Globus pallidus (tissue), 1 donor: Measurements from ENCODE around the gene SRSF1.
A peak's percentile ranks its signal among the peaks of the same experiment; 100 is the strongest.
"Not testable (repeated sequence)": the region's sequence is repeated elsewhere in the genome, so short reads cannot be mapped to it uniquely, and the experiment has no call there.

ENCODE experiments used
- DNase-seq: peaks from one replicate; pipeline ENCODE4 v3.0.0-alpha.2; 2015; ENCODE audit warnings: low spot score

The SRSF1 gene, protein sequence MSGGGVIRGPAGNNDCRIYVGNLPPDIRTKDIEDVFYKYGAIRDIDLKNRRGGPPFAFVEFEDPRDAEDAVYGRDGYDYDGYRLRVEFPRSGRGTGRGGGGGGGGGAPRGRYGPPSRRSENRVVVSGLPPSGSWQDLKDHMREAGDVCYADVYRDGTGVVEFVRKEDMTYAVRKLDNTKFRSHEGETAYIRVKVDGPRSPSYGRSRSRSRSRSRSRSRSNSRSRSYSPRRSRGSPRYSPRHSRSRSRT

DNA sequence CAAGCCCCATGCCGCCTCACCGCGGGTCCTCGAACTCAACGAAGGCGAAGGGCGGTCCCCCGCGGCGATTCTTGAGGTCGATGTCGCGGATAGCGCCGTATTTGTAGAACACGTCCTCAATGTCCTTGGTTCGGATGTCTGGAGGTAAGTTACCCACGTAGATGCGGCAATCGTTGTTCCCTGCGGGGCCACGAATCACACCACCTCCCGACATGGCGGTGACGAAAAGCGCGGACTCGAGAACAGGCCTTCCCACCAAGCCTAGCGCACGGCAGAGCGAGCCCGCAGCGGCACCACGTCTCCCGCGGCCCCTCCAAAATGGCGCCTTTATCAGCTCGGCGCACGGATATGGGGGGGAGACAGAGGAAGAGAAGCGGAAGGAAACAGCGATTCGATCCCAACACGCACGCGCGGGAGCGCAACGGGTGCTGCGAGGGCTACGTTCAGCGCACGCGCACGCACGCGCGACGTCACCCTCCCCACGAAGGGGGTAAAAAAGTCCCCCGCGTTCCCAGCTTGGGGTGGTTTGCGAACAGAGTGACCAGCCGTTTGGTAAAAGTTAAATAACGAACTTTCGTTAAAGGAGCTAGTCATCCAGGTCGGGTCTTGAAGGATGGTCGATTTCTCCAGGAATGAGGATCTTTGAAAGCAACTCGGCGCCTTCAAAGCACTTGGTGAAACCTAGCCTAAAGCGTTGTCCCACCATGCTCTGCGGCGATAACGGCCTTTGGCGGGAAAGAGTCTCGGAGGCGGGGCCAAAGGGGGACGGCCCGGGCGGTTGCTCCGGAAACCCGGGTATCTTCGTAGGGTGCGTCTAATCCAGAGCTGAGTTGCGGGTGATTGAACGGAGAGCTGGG is at the start of gene SRSF1:
SRSF1 (minus strand) TSS at position 323 of the 857 bp plus-strand sequence; CDS start at position 214, 109 bp downstream.
- DNase-seq: peak; percentile 96

DNA sequence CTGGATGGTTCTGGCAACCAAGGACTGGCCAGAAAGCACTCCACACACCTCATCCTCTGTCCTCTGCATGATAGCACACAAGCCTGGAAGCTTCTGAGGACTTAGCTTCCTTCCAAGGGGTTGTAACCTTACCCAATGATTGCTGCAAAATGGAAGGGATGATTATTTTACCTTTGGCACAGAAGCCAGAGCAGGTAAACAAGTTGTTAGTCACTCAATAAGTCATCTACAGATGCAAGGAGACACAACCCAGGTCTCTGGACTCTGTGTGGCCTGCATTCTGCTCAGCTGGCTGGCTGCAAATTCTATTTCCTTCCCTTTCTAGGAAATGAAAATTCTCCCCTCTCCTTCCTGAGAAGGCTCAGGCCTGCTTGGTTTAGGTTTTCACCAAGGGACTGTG is 49.4 kb upstream of the SRSF1 start:
- no peak for DNase-seq

GRCh38 chr17:58054641-58055040 is 47.6 kb upstream of the SRSF1 start:
- no peak for DNase-seq

- peak; percentile 7 for DNase-seq
Measured at GRCh38 chr17:58052945-58053715, 46.1 kb upstream of the SRSF1 start.

DNA sequence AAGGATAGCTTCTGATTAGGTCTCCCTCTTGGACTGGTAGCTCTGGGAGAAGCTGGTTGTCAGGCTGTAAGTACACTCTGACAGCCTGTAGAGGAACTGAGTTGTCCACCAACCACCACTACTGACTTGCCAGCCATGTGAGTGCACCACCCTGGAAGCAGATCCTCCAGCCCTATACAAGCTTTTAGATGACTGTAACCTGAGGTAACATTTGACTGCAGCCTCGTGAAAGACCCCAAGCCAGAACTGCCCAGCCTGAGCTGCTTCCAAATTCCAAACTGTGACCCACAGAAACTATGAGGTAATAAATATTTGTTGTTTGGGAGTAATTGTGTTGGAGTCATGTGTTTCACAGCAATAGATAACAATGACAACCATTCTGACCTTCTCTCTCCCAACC is 45.4 kb upstream of the SRSF1 start:
- no peak for DNase-seq

DNA sequence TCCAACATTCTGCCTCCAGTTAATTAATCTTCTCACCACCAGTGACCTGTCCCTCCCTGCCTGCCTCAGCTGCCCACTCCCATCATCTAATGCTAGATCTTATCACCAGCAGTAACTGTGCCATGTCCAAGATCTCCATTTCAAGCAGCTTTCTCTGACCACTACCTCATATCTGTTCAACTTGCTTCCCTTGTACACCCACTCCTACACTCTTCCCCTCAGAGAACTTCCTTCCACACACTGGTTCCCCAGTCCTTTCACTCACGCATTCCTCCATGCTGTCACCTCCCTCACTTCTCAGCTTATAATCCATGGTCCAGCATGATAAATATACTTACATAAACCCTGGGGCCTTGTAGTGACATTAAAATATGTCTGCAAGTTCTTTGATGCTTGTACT is 44.4 kb upstream of the SRSF1 start:
- DNase-seq: no peak

DNA sequence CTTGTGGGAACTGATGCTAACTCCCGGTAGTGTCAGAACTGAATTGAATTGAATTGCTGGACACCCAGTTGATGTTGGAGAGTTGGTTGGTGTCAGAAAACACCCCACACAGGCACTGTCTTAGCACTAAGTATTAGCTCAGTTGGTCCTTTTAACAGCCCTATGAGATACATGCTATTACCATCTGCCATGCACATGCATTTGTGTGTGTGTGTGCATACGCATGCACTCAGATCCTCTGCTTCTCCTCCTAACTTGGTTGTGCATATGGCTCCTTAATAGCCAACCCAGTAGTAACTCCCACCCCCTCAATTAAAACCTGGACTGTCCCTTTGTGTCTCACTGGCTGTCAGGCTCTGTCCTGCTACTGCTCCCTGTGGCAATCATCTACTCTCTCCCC is 43.9 kb upstream of the SRSF1 start:
- DNase-seq: no peak

- no peak for DNase-seq
Measured at GRCh38 chr17:58049533-58049932, 42.5 kb upstream of the SRSF1 start.

- DNase-seq: no peak
Measured at GRCh38 chr17:58047376-58048150, 40.5 kb upstream of the SRSF1 start.

DNA sequence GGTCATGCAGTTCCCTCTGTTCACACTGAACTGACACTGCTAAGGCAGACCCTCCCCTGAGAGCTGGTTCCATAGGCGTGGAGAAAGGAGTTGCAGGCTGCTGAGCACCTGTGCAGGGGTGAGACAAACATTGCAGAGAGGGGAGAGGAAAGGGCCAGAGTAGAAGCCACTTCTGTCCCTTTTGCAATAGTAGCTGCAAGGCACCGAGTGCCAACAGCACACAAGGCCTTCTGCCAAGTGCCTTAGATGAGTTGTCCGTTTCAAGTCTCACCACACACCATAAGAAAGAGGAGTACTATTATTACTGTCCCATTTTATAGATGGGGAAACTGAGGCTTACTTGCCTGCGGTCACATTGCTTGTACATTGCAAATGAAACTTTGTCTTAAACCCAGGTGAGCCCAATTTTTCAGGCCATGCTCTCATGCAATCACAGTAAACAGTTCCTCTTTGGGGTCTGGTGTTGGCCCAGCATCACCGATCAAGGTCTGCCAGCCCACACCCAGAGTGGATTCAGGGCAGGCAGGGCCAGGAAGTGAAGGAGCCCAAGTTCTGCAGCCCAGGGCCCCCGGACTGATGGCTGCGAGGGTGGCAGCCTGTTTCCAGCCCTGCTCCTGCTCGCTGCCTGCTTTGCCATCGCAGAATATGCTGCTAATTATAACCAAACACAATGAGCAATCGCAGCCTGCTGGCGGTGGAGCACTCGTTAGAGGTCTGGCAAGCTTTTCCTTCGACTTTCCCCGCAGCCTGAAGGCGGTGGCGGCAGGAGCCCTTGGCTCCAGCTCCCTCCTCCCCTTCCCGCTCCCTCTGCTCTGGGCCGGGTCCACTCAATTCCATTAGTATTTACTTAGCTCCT is 39.4 kb upstream of the SRSF1 start:
- DNase-seq: no peak

DNA sequence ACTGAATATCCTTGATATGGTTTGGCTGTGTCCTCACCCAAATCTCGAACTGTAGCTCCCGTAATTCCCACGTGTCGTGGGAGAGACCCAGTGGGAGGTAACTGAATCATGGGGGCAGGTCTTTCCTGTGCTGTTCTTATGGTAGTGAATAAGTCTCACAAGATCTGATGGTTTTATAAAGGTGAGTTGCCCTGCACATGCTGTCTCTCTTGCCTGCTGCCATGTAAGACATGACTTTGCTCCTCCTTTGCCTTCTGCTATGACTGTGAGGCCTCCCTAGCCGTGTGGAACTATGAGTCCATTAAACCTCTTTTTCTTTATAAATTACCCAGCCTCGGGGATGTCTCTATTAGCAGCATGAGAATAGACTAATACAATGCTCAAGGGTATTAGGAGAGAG is 37.2 kb upstream of the SRSF1 start:
- not testable (repeated sequence) for DNase-seq

DNA sequence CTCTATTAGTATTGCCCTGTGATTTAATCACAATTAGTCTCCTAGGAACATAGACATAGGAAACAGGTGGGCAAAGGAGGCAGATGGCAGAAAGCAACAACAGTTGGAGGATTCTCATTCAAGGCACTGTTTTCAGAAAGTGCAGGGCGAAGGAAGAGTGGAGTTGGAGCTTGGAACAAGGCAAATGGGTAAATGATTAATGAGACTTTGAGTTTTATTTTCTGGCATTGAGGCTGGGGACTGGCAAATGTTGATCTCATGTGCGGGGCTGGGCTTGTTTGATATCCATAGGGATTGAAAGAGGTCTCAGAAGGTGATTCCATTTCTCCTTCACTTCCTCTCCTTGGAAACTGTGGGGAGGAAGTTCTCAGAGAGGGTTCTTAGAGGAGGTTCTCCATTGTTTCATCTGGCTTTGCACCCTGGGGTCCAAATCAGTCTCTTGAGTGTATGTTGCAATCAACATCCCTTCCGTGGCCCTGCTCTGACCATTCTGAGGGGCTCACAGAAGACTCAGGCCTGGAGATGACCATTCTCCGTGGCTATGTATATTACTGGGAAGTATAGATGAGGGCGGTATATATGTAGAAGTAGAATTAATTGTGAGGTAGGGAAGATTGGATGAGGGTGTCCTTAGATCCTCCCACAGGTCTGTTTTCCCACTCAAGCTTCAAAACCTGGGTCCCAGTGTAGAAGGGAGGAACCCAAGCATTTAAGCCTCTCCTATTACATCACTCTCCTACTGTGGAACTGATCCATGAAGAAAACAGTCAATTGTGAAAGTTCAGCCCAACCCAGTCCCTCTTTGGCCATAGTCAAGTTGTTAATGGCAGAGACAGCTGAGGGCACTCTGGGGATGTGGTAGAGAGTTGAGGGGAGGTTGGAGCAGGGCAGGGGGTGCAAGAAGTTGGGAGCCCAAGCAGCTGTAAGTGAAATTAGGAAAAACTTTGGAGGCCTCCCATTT is 36.5 kb upstream of the SRSF1 start:
- no peak for DNase-seq

- DNase-seq: no peak
Measured at GRCh38 chr17:58041161-58041560, 34.1 kb upstream of the SRSF1 start.

GRCh38 chr17:58040386-58040785 is 33.3 kb upstream of the SRSF1 start:
- no peak for DNase-seq

- no peak for DNase-seq
Measured at GRCh38 chr17:58039975-58040374, 32.9 kb upstream of the SRSF1 start.

DNA sequence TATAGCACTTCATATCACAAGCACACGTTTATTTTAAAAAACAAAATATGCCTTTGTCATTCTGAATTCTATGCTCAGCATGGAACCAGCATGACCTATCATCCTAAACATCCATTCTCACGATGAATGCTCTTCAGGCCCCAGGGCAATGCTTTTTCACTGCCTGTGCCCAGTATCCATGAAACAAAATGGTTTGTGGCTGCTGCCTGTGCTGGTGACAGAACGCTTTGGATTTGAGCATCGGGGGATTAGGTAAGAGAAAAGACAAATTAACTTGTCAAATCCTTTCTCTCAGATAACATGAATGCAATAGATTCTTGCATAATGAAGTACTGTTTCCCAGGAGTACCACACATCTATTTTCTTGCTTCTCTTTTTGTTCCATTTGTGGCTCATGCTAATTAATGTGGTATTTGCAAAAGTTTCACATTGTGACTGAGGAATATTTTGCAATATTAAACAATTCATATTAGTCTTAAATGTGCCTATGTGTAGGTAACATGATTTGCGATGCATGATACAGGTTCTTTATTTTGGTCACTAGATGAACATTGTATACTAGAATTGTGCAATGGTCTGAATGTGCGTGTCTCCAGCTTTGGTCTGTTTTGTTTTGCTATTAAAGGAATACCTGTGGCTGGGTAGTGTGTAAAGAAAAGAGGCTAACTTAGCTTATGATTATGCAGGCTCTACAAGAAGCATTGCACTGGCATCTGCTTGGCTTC is 25.8 kb upstream of the SRSF1 start:
- no peak for DNase-seq

GRCh38 chr17:58028578-58028977 is 21.5 kb upstream of the SRSF1 start:
- no peak for DNase-seq

GRCh38 chr17:58020401-58020800 is 13.4 kb upstream of the SRSF1 start:
- DNase-seq: no peak

GRCh38 chr17:58019521-58019920 is 12.5 kb upstream of the SRSF1 start:
- no peak for DNase-seq
